Measurements from ENCODE around the gene TRIP12. TPM values are rescaled to one million over a fixed set of nuclear protein-coding genes. Genes with fewer than 3 reads are reported as not detected.
"Not testable (repeated sequence)": the region's sequence is repeated elsewhere in the genome, so short reads cannot be mapped to it uniquely, and the experiment has no call there.

The TRIP12 gene
- 164 TPM for total RNA-seq
- long read RNA-seq, full-length matches to known transcripts: 1 of 42 reads
- long read RNA-seq, partial matches to known transcripts: 13 of 42 reads
- long read RNA-seq, other reads (novel, unspliced or antisense): 28 of 42 reads

DNA sequence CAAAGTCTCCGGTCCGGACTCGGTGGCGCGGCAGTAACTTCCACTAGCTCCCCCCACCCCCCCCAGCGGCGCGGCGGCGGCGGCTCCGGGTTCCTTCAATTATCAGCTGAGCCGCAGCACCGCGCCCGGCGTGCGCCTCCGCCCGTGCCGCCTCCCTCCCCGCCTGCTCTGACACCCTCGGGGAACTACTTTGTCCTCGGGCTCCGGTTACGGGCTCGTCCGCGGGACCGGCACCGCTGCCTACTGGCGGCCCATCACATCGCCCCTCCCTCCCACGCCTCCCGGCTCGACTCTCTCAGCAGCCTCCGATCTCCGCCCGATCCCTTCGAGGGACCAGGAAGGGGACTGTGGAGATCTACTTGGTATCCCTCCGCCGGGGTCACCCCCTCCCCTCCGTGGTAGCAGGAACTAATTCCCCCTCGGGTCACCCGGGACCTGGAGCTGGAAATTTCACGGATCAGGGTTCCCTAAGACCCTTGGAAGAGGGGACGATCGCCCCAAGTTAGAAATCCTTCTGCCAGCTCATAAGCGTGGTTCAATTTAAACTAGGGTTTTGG lies at the start of gene TRIP12:
Gene TRIP12 (minus strand): TSS at position 118 of the 557 bp plus-strand sequence. CDS start 41,930 bp downstream, outside the sequence.
- DNase-seq (peak; percentile 94), ATAC-seq (ENCODE audit: poor library complexity) (peak; percentile 94)
- intact Hi-C loops (cut with DNase I): no loop called here

DNA sequence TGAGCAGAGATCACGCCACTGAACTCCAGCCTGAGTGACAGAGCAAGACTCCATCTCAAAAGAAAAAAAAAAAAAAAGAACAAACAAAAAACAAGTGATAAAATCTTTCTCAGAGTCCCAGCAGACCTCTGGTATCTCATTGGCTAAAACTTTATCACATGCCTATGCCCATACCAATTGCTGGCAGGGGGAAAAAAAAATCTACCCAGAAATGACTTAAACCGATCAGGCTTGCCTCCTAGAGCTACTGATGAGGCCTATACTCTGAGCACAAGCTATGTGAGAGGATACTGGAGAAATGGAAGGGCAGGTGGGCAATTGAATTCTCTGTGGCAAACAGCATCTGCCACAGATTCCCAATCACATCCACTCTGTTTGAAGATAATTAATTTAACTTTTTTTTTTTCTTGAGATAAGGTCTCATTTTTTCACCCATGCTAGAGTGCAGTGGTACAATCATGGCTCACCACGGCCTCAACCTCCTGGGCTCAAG lies 49.5 kb upstream of the TRIP12 start:
- ATAC-seq (ENCODE audit: poor library complexity) (no peak), DNase-seq (no peak)
- intact Hi-C loops (cut with DNase I): no loop called here

DNA sequence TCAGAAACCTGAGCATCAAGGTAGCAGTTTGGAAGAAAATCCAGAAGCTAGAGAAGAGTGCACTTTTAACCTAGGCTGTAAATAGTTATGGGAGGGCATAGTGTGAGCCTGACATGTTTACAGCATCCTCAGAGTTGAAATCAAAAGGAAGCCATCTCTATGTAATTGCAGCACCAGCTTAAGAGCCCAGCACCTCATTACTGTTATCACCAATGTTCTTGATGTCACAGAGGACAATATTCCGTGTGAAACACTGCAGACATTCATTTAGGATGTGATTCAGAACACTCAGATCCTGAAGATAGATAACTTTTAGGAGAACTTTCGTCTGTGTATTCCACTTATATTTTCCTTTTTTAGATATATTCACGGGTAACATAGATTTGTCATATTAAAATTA lies 48.6 kb upstream of the TRIP12 start:
- DNase-seq (no peak), ATAC-seq (ENCODE audit: poor library complexity) (no peak)
- intact Hi-C loops (cut with DNase I): no loop called here

DNA sequence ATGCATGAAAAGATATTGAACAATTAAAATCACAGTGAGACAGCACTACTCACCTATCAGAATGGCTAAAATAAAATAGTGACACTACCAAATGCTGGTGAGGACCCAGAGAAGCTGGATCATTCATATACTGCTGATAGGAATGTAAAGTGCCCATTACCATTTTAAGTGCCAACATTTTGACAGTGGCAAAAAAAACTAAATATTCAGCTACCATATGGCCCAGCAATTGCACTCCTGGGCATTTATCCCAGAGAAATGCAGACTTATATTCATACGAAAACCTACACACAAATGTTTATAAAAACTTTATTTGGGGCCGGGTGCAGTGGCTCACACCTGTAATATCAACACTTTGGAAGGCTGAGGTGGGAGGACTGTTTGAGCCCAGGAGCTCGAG lies 48.1 kb upstream of the TRIP12 start:
- ATAC-seq (ENCODE audit: poor library complexity) (no peak), DNase-seq (no peak)
- intact Hi-C loops (cut with DNase I): no loop called here

DNA sequence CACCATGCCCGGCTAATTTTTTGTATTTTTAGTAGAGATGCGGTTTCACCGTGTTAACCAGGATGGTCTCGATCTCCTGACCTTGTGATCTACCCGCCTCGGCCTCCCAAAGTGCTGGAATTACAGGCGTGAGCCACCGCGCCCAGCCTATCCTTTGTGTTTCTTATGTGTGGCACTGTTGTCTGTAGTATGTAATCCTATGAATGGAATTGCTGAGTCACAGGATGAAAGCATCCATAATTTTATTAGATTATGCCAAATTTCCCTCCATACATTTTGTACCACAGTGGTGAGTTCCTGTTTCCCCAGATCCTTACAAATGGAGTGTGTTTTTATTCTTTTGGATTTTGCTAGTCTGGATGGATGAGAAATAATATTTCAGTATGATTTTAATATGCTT lies 41.8 kb upstream of the TRIP12 start:
- intact Hi-C loops (cut with DNase I); DNase-seq; ATAC-seq (ENCODE audit: poor library complexity): not testable (repeated sequence)

DNA sequence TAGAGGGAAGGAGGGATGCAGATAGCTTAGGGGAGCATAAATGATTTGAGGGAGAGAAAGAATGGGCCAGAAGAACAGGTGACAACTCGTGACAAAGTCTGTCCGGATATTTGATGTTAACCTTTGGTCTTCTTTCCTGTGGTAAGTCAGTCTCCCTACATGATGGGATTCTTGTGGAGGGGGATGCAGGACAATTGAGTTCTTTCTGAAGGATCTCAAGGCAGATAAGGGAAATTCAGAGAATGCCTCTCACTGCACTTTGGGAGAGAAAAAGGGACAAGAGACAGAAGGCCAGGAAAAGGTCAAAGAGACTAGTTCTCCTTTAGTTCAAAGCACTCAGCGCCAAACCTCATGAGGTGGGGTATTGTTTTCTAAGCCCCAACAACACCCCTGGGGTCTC lies 34.7 kb upstream of the TRIP12 start:
- intact Hi-C loops (cut with DNase I): no loop called here
- DNase-seq: no peak
- no peak for ATAC-seq (ENCODE audit: poor library complexity)

DNA sequence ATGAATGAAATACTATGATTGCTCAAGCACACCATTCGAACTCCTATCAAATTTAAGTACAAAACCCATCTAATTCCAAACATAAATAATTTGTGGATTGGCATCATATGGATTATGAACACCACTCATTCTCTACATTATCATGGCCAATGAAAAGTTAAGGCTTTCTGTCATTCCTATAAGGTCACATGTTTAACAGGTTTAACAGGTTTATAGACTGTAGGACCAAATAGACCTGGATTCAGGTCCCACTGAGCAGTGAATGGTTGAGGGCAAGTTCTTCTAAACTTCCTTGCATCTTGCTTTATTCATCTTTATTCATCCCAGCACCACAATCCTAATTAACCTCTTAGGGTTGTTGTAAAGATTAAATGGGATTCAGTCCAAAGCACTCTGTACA lies 33.9 kb upstream of the TRIP12 start:
- intact Hi-C loops (cut with DNase I): no loop called here
- ATAC-seq (ENCODE audit: poor library complexity) (no peak), DNase-seq (no peak)

DNA sequence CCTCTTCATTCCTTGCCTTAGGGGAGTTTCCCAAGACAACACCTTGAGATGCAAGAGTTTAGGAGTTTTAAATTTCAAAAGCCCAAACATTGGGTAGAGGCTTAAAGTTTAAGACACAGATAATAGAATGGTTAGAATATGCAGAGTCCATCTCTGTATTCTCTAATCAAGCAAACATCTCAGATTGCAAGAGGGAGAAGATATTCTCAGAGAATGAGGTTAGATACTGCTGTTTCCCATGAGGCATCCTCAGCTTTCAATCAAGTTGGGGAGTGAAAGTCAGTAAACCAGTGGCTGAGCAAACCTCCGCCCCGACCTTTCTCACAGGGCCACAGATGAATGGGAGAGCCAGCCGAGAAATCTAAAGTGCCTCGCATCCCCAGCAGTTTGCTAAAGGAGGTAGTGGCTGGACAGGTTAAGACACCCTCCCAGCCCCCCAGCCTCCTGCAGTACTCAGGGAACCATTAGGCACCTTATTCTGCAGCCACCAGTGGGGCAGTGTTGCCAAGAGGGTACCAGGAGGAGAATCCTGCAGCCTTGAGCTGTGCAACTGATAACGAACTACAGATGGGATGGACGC lies 30.5 kb upstream of the TRIP12 start:
- intact Hi-C loops (cut with DNase I): no loop called here
- no peak for DNase-seq
- no peak for ATAC-seq (ENCODE audit: poor library complexity)

DNA sequence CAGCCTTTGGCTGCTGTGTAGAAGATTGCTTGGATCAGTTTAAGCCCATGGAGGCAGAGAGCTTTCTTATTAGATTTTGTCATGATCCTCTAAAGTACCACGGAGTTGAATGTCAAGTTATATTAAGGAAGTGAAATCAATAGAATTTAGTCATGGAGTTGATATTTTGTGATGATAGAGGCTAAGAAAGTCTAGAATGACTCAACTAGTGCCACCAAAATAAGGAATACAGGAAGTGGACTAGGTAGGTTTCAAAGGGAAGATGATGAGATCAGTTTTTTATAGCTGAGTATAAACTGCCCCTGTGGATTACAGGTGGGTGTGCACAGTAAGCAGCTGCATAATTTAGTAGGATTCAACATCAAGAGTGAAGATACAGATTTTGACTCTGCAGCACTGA lies 25.7 kb upstream of the TRIP12 start:
- intact Hi-C loops (cut with DNase I): no loop called here
- DNase-seq: no peak
- ATAC-seq (ENCODE audit: poor library complexity): no peak

DNA sequence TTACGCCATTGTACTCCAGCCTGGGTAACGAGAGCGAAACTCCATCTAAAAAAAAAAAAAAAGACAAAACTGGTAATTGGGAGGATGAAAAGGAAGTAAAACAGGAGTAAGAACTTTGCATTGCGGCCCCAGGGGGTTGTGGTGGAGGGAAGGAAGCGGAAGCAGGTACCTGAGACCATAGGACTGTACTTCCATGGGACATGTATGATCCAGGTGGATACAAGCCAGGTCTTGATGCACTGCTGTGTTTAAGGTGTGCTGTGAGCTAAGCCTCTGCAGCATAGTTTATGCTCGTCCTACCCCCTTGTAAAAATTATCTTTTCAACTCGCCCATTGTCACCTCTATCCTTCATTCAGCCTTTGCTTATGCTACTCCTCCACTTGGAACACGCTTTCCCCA lies 24.2 kb upstream of the TRIP12 start:
- DNase-seq: no peak
- intact Hi-C loops (cut with DNase I): no loop called here
- ATAC-seq (ENCODE audit: poor library complexity): no peak

DNA sequence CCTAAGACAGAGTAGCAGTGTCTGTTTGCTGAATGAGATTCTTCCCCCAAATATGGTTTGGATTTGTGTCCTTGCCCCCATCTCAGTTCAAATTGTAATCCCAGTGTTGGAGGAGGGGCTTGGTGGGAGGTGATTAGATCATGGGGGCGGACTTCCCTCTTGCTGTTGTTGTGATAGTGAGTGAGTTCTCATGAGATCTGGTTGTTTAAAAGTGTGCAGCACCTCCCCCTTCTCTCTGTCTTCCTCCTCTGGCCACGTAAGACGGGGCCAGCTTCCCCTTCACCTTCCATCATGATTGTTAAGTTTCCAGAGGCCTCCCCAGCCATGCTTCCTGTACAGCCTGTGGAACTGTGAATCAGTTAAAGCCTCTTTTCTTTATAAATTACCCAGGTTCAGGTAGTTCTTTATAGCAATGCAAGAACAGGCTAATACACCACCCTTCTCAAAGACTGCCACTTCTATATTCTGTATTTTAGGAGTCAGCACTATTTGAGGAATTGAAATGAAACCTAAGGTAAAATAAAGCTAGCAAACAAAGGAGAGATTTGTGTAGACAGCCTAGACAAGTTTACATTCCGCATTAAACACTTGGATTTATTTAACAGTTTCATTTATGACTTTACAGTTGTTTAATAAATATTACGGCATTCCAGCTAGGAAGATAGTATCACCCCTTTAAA lies 22.1 kb upstream of the TRIP12 start:
- ATAC-seq (ENCODE audit: poor library complexity) (no peak), DNase-seq (no peak)
- intact Hi-C loops (cut with DNase I): no loop called here

DNA sequence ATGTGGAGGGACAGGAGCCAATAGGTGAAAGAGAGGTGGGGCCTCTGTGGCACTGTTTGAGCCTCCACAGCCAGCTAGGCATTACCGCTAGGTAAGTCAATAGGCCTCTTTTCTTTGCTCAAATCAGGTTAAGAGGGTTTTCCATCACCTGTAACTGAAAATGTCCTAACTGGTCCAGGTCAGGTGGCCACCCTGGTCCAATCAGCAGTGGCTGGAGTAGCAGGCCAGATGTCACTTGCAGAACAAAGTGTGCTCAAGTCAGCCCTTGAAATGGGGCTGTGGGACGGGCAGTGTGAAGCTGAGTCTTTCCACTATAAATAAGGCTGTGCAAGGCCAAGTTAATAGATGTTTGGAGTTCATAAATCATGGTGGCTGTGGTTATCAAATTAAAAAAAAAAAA lies 21.4 kb upstream of the TRIP12 start:
- no peak for DNase-seq
- no peak for ATAC-seq (ENCODE audit: poor library complexity)
- intact Hi-C loops (cut with DNase I): no loop called here

DNA sequence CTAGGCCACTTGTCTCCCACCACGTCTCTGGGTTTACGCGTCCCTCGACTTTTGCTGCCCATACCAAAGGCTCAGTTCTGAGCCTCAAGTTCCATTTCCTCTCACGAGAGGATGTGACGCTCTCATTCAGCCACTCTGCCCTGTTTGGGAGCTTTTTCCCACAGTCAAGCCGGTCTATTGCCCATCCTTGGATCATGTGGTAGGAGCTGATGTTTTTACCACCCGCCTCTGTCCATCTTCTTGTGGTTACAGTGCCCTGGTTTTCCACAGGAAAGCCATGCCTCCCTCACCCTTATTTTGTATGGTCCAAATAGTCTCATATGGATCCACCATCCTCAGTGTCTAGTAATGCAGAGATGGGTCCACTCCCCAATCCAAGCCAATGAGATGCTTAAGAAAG lies 20.9 kb upstream of the TRIP12 start:
- ATAC-seq (ENCODE audit: poor library complexity): no peak
- no peak for DNase-seq
- intact Hi-C loops (cut with DNase I): no loop called here

DNA sequence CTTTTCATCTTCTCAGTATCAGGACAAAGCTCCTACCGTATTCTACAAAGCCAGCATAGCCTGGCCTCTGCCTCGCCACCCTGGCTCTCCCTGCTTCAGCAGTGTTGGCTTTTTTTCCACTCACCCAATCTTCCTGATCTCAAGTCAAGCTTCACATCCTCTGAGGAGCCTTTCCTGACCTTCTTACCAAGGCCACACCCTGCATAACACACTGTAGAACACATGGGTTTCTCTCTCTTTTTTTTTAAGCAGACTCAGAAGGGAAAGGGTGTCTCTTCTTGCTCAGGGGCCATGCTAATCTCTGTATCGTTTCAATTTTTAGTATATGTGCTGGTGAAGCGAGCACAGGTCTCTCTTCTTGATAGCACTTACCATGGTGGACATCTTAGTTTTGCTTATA lies 15.7 kb upstream of the TRIP12 start:
- ATAC-seq (ENCODE audit: poor library complexity): no peak
- intact Hi-C loops (cut with DNase I): no loop called here
- no peak for DNase-seq

DNA sequence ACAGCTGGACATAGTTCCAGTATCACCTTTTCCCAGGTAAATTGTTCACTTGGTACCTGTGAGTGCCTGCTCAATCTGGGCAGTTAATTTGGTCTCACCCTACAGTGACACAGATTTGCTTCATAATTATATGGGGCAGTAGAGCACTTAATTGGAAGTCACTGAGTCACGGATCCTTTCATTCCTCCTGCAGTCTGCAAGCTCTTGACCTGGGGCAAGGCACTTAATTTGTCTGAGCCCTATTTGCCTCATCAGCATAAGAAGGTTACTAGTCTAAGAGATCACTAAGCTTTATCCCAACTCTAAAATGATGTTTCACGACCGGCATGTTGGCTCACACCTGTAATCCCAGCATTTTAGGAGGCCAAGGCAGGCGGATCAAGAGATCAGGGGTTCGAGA lies 9.4 kb upstream of the TRIP12 start:
- intact Hi-C loops (cut with DNase I): no loop called here
- no peak for DNase-seq
- no peak for ATAC-seq (ENCODE audit: poor library complexity)

DNA sequence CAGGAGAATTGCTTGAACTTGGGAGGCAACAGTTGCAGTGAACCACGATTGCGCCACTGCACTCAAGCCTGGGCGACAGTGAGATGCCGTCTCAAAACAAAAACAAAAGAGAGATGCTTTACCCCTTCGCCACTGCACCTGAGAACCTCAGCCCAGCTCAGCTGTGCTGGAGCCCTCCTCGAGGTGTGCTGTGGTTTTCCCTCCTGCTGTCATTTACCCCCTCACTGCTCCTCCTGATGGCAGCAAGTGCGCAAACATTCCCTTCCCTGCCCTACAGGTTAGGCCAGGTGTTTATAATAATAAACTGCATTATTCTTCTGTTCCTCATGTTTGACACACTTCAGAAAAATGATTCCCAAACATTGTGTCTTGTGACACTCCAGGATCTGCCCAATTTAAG lies 8.8 kb upstream of the TRIP12 start:
- intact Hi-C loops (cut with DNase I): no loop called here
- ATAC-seq (ENCODE audit: poor library complexity) (no peak), DNase-seq (no peak)

DNA sequence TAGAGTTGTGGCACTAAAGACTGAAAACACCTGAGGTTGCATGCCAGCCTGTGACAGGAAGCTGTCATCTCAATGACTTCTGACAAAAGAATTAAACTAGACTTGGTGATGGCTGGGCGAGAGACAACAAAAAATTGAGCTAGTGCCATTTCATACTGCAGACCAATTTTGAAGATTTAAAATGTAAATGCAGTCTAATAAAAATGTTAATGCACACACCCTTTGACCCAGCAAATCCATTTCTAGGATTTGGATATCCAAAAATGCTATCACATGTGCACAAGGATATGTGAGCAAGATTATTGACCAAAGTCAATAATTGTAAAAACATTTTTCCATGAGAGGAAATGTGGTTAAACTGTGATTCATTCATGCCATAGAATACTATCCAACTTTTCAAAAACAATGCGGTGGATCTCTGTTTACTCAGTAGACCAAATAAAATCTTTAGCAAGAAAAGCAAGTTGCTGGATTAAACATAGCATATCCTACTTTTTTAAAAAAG lies 6.1 kb upstream of the TRIP12 start:
- intact Hi-C loops (cut with DNase I): no loop called here
- DNase-seq: no peak
- no peak for ATAC-seq (ENCODE audit: poor library complexity)

DNA sequence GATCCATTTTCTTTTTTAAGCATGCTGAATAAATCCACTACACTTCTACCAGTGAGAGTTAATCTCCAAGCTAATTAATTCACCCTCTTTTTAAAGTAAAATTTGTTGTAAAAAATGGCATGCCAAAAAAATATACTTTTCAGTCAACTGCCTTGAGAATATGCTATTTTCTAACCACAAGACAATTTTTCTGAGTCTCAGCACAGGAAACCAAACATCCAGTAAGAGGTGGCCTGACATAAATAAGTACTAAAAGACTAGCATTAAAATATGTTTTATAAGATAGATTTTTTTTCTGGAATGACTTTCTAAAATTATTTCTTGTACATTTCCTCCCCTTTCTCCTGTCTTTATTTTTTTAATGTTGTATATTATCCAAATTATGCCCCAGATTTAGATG lies 3.4 kb upstream of the TRIP12 start:
- intact Hi-C loops (cut with DNase I): no loop called here
- DNase-seq (no peak), ATAC-seq (ENCODE audit: poor library complexity) (no peak)

DNA sequence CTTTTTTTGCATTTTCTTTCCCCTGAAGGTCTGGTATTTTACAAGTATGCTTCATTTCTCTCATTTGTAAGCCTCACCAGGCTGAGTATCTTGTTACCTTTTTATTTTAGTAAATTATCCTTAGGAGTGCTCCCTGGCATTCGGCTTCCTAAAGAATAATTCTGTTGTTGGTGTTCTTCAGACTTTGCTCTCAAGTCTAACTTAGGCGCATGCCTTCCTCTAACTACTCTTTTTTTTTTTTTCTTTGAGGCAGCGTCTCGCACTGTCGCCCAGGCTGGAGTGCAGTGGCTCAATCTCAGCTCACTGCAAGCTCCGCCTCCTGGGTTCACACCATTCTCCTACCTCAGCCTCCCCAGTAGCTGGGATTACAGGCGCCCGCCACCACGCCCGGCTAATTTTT lies 2.7 kb upstream of the TRIP12 start:
- intact Hi-C loops (cut with DNase I); DNase-seq; ATAC-seq (ENCODE audit: poor library complexity): not testable (repeated sequence)
